HG03520 (cell line): ENCODE results near the gene PHLPP1.

Experiments used
- ATAC-seq: cut with Tn5 transposase; IDR thresholded peaks from one replicate; pipeline ENCODE4 v1.9.1; 2021; ENCODE audit warnings: mild to moderate bottlenecking, moderate library complexity; ENCODE audit not compliant: unreplicated experiment

PHLPP1 gene

GRCh38 chr18:62771494-62772270 lies 56.3 kb downstream of the PHLPP1 start:
- ATAC-seq: no peak

GRCh38 chr18:62772860-62773584 lies 57.7 kb downstream of the PHLPP1 start:
- no peak for ATAC-seq

- ATAC-seq: no peak
Observed at GRCh38 chr18:62773691-62774090, 58.4 kb downstream of the PHLPP1 start.

- no peak for ATAC-seq
Observed at GRCh38 chr18:62776024-62776570, 60.8 kb downstream of the PHLPP1 start.

- ATAC-seq: no peak
Observed at GRCh38 chr18:62777814-62778213, 62.5 kb downstream of the PHLPP1 start.

- no peak for ATAC-seq
Observed at GRCh38 chr18:62778976-62779869, 63.9 kb downstream of the PHLPP1 start.

GRCh38 chr18:62781262-62781661 lies 65.9 kb downstream of the PHLPP1 start:
- ATAC-seq: no peak

- no peak for ATAC-seq
Observed at GRCh38 chr18:62781893-62782292, 66.6 kb downstream of the PHLPP1 start.

GRCh38 chr18:62784338-62784965 lies 69.1 kb downstream of the PHLPP1 start:
- peak; percentile 63 for ATAC-seq

- ATAC-seq: no peak
Observed at GRCh38 chr18:62784966-62785413, 69.6 kb downstream of the PHLPP1 start.

GRCh38 chr18:62786689-62787088 lies 71.3 kb downstream of the PHLPP1 start:
- ATAC-seq: no peak

GRCh38 chr18:62788111-62788510 lies 72.8 kb downstream of the PHLPP1 start:
- ATAC-seq: no peak

- no peak for ATAC-seq
Observed at GRCh38 chr18:62788876-62789275, 73.5 kb downstream of the PHLPP1 start.

- no peak for ATAC-seq
Observed at GRCh38 chr18:62790871-62791772, 75.8 kb downstream of the PHLPP1 start.

- no peak for ATAC-seq
Observed at GRCh38 chr18:62792016-62792415, 76.7 kb downstream of the PHLPP1 start.

- no peak for ATAC-seq
Observed at GRCh38 chr18:62795813-62796212, 80.5 kb downstream of the PHLPP1 start.

GRCh38 chr18:62796216-62796621 lies 80.9 kb downstream of the PHLPP1 start:
- ATAC-seq: no peak

GRCh38 chr18:62797329-62797728 lies 82.0 kb downstream of the PHLPP1 start:
- no peak for ATAC-seq

- ATAC-seq: no peak
Observed at GRCh38 chr18:62799977-62800376, 84.6 kb downstream of the PHLPP1 start.
